RCC 7860 (cell line): ENCODE data around the gene ARL17B.
"Not testable (repeated sequence)": the region's sequence is repeated elsewhere in the genome, so short reads cannot be mapped to it uniquely, and the experiment has no call there.

Experiments used
- DNase-seq: peaks from one replicate; pipeline ENCODE4 v3.0.0-alpha.2; 2015; ENCODE audit warnings: low spot score
- FAIRE-seq: peaks from 2 replicates; lab custom pipeline; 2012; peaks lifted over from hg19 to GRCh38; lab: Jason Lieb, UNC

ARL17B gene

DNA sequence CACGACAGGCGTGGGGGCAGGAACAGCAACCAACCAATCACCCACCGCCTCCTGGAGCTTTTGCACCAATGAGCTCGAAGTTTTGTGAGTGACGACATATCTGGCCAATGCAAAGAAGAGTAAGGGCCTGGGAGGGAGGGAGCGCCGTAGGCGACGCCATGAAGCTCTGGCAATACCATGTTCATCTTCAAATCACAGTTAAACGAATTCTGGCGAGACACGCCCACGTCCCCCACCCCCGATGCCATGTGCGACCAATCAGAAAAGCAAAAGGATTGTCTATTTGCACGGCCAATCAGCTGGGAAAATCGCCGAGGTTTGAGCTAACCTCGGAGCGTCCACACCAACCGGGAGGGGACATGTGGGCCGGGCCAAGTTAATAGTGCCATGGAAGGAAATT, at the start of gene ARL17B:
TSS of gene ARL17B (minus strand) at position 12 of the 400 bp plus-strand sequence. CDS start 3,369 bp downstream, outside the sequence.
- peak; percentile 97 for FAIRE-seq
- DNase-seq = not testable (repeated sequence)

DNA sequence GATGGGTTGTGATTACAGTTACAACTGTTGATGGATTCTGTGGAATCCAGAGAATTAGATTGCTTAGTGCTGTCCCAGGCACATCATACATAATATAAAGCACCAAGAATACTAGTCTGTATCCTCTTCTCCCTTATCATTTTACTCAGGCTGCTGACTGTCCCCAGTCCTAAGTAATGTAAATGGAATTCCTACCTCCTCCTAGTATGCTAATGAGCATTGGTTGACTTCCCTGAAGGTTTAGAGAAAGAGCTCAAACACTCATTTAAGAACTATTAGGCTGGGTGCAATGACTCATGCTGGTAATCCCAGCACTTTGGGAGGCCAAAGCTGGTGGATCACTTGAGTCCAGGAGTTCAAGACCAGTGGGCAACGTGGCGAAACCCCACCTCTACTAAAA, 48.3 kb upstream of the ARL17B start:
- FAIRE-seq, DNase-seq: not testable (repeated sequence)

DNA sequence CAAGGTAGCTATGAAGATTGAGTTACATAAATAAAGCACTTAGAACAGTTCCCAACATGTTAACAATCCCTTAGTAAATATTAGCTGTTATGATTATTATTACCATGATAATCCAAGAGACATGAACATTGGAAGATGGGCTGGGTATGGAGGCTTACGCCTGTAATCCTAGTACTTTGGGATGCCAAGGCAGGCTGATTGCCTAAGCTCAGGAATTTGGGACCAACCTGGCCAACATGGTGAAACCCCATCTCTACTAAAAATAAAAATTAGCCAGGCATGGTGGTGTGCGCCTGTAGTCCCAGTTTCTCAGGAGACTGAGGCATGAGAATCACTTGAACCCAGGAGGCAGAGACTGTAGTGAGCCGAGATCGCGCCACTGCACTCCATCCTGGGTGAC, 45.6 kb upstream of the ARL17B start:
- not testable (repeated sequence) for DNase-seq, FAIRE-seq

DNA sequence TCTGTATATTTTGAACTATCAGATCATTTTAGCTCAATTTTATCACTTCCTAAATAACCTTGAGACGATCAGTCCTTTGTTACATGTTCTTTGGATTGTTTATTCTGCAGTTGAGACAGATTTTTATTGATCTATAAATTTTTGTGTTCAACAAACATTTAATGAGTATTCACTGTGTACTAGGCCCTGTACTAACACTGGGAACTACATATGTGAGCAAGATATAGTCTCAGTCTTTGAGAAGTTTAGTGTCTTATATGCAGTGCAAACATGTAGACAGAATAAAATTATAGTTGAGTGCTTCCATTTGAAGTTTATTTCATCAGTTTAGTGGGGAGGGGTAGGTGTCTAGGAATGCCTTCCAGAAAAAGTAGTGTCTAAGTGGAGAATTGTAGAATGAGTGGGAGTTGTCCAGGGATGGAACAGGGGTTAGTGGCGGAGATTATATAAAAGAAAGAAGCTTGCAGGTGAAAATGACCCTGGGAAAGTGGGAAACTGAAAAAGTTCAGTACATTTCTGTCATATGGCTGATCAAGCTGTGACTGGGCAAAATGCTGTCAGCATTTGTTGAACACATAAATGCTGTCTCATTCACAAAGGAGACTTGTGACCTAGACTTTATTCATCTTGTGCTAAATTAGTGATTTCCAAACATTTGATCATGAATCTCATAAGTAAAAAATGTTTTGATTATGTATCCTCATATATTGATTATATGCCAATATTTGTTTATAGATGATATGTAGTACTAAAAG, 39.6 kb upstream of the ARL17B start:
- FAIRE-seq, DNase-seq: not testable (repeated sequence)

DNA sequence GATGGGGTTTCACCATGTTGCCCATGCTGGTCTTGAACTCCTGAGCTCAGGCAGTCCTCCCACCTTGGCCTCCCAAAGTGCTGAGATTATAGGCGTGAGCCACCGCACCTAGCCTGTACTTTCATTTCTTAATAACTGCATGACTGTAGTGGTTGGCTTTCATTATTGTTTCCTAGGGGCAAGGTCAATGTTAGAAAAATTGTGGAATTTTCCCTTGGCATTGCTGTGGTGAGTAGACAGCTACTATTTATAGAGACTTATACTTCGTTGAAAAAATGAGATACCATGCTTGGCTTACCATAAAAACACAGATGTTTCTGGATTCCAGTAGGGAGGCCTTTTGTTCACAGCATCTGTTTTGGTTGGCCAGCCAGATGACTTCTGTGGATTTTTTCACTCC, 39.0 kb upstream of the ARL17B start:
- FAIRE-seq, DNase-seq: not testable (repeated sequence)

DNA sequence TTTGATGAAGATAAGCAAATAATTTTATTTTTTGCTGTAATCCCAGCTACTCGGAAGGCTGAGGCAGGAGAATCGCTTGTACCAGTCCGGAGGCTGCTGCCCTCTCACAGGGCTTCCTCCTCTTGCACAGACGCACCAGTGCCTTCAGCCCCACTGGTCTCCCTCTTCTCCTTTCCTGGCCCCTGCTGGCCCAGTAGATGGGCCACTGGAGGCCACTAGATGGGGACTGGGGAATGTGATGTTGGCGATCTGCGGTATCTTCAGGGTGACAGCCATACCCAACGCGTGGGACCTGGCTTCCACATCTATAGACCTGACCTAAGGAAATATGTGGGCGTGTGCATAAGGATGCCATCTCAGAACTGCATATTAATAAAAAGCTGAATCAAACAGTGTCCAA, 38.4 kb upstream of the ARL17B start:
- FAIRE-seq, DNase-seq: not testable (repeated sequence)

DNA sequence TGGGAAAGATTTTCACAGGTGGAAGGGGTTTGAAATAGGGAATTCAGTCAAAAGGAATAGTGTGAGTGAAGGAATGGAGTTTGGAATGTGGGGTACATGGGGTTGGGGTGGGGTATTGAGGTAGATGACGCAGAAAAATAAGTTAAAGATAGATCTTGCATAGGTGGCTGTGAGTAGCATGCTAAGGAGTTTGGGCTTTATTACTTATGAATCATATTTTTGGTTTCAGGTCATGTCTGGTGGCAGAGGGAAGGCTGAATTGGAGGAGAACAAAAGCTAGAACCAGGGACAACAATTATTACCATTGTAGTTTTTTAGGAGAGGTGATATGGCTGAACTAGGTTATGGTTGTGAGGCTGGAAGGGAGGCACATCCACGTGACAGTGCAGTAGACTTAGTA, 34.7 kb upstream of the ARL17B start:
- not testable (repeated sequence) for FAIRE-seq, DNase-seq

DNA sequence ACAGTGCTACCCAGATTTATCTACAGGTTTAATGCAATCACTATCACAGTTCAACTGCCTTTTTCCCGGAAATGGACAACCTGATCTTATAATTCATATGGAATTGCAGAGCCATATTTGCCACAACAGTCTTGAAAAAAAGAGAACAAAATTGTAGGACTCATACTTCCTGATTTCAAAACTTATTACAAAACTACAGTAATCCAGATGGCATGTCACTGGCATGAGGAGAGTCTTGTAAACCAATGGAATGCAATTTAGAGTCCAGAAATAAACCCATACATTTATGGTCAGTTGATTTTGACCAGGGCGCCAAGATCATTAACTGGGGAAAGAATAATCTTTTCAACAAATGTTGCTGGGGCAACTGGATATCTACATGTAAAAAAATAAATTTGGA, 32.1 kb upstream of the ARL17B start:
- peak; percentile 11 for FAIRE-seq
- DNase-seq = not testable (repeated sequence)

DNA sequence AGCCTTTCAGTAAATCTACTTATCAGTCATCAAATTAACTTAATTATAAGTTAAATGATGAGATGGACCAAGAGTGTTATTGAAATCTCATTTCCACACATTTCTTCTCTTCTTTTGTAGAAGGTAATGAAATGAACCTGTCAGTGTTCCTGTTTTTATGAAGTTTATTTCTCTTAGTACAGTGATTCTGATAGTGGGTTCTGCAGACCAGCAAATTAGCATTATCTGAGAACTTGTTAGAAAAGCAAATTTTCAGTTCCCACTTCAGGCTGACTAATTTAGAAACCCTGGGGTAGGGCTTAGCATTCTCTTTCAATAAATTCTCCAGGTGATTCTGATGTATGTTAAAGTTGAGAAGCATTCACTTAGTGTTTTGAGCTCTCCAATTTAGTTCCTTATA, 23.9 kb upstream of the ARL17B start:
- not testable (repeated sequence) for FAIRE-seq, DNase-seq

DNA sequence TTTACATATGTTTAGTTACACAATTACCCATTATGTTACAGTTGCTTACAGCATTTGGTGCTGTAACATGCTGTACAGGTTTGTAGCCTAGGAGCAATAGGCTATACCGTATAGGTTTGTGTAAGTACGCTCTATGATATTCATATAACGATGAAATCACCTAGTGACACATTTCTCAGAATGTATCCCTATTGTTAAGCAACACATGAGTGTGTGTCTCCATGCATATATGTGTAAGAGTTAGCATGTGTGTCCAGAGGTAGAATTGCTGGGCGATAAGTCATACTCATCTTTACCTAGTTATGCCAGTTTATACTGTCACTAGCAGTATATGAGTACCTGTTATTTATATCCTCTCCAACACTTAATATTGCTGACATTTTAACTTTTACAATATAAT, 21.6 kb upstream of the ARL17B start:
- not testable (repeated sequence) for DNase-seq, FAIRE-seq

DNA sequence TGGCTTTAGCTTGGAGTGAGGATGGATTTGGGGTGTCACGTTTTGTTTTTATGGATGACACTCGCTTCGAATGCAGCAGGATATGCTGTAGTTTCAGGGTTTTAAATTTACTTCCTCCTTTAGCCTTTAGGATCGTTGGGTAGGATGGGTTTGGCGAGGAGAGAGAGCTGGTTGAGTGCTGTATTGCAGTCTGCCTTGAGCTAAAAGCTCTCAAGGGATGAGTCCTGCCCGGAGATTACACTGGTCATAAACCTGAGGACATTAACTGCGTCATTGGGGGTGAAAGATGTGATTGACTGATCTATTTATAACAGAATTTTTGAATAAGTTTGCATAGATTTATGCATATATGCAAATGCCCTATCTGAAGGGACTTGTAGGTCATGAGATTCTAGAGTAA, 11.9 kb upstream of the ARL17B start:
- not testable (repeated sequence) for DNase-seq, FAIRE-seq

DNA sequence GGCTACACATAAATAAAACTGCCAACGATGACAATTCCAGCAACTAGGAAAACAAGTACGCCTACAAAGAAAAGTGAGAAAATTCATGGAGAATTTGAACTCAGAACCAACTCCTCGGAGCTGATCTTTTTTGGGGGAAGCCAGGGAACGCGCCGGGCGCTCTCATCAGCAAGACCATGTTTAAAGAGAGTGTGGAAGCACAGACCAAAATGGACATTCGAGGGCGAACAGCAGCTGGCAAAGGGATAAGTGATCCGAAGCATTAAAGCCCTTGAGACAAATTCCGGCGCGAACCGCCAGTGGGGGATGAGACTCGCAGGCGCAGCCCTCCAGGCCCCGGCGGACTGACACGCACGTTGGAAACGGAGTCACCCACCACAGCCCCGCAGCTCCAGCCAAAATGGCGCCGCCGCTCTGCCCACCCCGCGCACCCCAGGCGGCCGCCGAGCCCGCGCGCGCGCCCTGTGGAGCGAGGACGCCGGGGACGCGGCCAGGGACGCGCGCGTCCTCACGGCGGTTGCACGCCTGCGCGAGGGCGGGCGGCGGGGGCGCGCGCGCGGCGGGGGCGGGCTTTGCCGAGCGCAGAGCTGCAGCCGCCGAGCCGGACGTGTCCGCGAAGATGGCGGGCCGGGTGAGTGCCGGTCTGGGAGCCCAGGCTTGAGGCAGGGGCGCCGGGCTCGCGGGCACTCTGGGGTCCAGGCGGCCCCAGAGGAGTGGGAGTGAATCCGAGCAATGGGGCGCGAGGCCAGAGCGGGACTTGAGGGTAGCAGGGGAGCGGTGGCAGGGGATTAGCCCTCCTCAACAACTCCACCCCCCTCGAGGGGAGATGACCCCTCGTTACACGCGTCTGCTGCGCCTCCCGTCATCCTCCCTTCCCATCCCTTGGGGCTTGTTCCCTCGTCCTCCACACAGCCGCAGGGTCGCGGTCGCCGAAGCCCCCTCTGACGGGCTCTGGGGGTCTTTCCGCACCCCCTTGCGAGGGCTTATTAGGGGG, 11.0 kb upstream of the ARL17B start:
- FAIRE-seq = not testable (repeated sequence)

DNA sequence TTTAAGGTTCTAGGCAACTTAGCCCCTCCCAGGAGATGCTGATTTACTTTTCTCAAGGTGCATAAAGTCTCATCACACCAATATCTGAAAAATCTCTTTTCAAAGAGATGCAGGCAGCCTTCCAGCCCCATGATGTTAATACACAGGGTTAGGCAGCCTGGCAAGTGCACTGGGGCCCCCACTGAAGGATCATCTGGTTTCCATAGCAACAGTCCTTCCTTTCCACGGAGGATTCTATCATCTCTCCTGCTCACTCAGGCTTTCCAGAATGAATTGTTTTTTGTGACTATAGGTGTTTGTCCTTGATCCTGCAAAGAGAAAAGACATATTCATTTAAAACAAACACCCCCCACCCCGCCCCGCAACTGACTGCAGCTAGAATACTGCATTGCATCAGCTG, 6.0 kb upstream of the ARL17B start:
- FAIRE-seq = not testable (repeated sequence)

More for the DNA sequence above, 11.0 kb upstream of the ARL17B start:
- DNase-seq = not testable (repeated sequence)

DNA sequence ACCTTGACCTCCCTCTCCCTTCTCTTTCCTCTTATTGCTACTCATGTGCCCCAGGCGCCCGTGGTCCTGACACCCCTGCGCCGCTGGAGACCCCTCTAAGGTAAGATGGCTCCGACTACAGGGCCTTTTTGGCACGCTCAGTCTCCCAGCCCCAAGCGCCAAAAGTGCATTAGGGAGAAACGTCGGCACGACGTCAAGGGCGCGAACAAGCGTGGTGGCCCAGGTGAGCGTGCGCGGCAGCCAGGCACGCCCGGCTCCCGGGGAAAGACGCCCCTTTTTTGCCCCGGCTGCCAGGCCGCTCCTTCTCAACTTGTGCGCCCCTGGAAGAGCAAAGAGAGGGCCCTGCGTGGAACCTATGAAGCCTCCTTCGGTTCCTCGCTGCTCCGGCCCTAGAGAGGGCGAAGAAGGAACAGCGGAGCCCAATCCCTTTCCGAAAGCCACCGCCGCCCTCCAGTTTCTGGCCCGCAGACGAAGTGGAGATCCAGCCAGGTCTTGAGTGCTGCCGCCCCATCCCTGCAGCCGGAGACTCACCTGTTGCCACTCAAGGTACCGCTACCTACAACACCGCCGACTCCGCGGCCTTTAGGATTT, 326 bp downstream of the ARL17B start:
- not testable (repeated sequence) for DNase-seq, FAIRE-seq

More for the DNA sequence above, 6.0 kb upstream of the ARL17B start:
- not testable (repeated sequence) for DNase-seq

DNA sequence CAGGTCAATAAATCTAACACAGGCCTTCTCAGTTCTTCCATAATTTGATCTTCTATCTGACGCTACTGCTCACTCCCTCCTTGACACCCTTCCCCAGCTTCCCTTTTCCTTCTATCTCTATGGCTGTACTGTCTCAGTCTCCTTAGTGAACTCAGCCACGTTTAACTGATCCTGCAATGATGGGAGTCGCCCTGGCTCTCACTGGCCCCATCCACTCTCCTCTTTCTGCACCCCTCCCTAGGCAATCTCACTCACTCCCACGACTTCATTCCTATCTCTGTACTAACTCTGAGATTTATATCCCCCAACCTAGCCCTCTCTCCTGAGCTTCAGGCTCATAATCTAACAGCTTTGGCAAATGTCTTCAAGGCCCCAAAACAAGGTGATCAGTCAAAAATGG, 7.7 kb downstream of the ARL17B start:
- not testable (repeated sequence) for DNase-seq, FAIRE-seq

DNA sequence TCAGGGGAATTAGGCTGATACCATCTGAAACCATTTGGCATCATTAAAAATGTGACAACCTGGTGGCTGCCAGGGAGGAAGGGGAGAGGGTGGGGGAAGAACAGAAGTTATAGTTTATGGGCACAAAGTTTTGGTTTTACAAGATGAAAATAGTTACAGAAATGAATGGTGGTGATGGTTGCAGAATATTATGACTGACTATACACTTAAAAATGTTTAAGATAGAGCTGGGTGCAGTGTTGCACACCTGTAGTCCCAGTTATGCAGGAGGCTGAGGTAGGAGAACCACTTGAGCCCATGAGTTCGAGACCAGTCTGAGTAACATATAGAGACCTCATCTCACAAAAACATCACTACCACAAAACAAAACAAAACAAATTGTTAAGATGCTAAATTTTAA, 12.5 kb downstream of the ARL17B start:
- FAIRE-seq, DNase-seq: not testable (repeated sequence)

DNA sequence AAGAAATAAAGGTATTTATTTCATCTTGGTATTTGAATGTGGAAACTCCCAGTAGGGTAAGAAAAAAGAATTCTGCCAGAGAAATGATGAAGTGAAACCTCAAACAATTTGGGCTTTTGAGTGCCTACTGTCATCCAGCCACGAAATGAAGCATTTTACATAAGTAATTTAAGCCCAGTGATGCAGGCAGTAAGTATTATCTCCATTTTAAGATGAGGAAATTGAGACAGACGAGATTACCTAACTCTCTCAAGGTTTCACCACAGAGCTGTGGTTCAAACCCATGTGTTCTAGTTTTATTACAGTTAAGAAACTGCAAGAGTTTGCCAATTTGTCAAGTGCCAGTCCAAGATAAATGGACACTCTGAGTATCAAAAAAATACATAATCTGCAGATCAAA, 13.2 kb downstream of the ARL17B start:
- FAIRE-seq, DNase-seq: not testable (repeated sequence)

DNA sequence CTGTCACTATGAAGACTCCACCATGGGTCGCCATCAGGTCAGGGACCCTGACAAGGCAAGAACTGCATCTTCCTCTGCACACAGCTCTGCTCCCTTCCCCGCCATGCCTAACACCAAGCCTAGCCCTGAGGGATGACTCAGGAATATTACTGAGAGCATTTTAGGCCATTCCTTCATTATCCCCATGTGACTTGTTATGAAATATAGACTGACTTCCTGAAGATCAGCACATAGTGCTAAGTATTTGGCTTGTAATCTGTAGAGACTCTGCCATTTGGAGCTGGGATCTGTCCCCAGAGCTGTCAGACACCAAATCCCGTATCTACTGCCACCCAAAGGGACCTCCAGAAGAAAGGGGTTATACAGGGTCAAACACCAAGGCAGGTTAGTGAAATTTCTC, 19.4 kb downstream of the ARL17B start:
- FAIRE-seq, DNase-seq: not testable (repeated sequence)

DNA sequence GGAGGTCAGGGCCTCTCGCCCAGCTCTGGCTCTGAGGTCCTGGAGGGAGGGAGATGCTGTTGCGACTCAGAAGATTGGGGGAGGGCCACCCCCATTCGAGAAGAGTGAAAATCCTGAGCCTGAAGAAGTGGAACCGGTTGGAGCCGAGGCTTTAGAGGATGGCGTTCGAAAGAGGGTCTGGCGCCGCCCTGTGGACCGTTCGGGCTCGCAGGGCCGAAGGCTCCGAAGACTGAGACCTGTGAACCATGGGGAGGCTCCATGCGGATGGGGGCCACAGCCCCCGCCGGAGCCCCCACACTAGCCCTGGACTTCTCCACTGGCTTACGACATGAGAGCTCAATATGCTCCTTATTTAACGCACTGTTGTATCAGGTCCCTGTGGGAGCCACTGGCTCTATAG, 20.3 kb downstream of the ARL17B start:
- not testable (repeated sequence) for DNase-seq, FAIRE-seq

DNA sequence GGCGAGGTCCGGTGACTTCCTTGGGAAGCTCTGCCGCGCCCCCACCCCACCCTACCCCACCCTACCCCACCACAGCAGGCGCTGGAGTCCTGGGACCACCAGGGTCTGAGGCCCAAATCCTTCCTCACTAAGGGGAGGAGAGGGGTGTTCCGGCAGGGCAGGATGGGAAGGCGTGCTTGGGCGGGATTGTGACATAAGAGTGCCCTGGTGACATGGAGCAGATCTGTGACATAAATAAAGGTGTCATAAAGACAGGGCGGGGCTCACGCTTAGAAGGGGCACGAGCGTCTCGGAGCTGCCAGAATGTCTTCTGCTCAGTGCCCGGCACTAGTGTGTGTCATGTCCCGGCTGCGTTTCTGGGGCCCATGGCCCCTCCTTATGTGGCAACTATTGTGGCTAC, 66.7 kb downstream of the ARL17B start, which contains the start of gene LRRC37A:
TSS of gene LRRC37A (plus strand) at position 301 of the 400 bp plus-strand sequence. CDS start at position 304, 3 bp downstream.
- not testable (repeated sequence) for FAIRE-seq, DNase-seq
